Right lung (tissue), 10 donors: ENCODE results near the gene PXK. TPM values are rescaled to one million over a fixed set of nuclear protein-coding genes. Genes with fewer than 3 reads are reported as not detected.
"Not testable (repeated sequence)": the region's sequence is repeated elsewhere in the genome, so short reads cannot be mapped to it uniquely, and the experiment has no call there.

ENCODE experiments used
- DNase-seq, 2 donors: peaks; one replicate each; pipeline ENCODE4 v3.0.0-alpha.2; 2013
- long read RNA-seq, 8 donors: transcript quantifications; one replicate each; lab custom pipeline, GENCODE V29; 2026
- polyA plus RNA-seq, 5 donors: library from polyadenylated mRNA; unstranded; fragments of 120-200 nt; gene quantifications; one replicate each; pipeline versions ENCODE4 v1.2.1 to v1.2.3, GENCODE V29; 2013; ENCODE audit warnings: inconsistent platforms in 1 of 5, low replicate concordance in 1 of 5; ENCODE audit not compliant: insufficient read length in 5 of 5, insufficient read depth in 1 of 5

The PXK gene
- 10 to 100 TPM; 24.2 to 38.7 (median 35.7) TPM for polyA plus RNA-seq
- long read RNA-seq, donor 1, partial matches to known transcripts, result 12 of 12 reads
- long read RNA-seq, donor 1, other reads (novel, unspliced or antisense), result 0 of 12 reads
- long read RNA-seq, donor 2, partial matches to known transcripts, result 0 of 2 reads
- long read RNA-seq, donor 2, other reads (novel, unspliced or antisense), result 0 of 2 reads
- long read RNA-seq, donor 3, partial matches to known transcripts, result 148 of 220 reads
- long read RNA-seq, donor 3, other reads (novel, unspliced or antisense), result 70 of 220 reads
- long read RNA-seq, donor 4, result 0 reads
- long read RNA-seq, donor 5, partial matches to known transcripts, result 137 of 208 reads
- long read RNA-seq, donor 5, other reads (novel, unspliced or antisense), result 69 of 208 reads
- long read RNA-seq, donor 6, partial matches to known transcripts, result 200 of 203 reads
- long read RNA-seq, donor 6, other reads (novel, unspliced or antisense), result 0 of 203 reads
- long read RNA-seq, donor 7, partial matches to known transcripts, result 0 of 3 reads
- long read RNA-seq, donor 7, other reads (novel, unspliced or antisense), result 0 of 3 reads
- long read RNA-seq, donor 8, result 0 reads

DNA sequence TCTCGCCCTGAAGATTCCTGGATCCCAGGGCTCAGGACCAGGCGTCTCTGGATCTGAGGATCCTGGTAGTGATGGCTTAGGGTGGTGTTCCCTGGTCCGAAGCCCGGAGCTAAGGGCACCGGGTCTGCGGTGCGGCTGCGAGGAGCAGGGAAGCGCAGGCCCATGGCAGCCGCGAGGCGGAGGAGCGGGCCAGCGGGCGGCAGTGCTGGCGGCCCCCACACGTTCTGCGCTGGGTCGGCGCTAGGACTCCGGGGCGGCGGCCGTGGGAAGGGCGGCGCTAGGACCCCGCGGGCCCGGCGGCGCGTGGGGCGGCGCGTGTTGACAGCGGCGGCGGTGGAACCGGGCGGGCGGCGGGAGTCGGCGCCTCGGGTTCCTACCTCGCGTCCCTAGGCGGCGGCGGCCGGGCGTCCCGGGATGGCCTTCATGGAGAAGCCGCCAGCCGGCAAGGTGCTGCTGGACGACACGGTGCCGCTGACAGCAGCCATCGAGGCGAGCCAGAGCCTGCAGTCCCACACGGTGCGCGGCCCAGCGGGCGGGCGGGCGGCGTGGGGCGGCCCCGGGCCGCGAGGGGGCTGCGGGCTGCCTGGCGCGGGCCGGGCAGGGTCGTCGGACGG is at the start of gene PXK:
Gene PXK (plus strand): TSS at position 318 of the 614 bp plus-strand sequence. CDS start 97 bp downstream, at position 415.
- peak; percentile 66 to 78 for DNase-seq

DNA sequence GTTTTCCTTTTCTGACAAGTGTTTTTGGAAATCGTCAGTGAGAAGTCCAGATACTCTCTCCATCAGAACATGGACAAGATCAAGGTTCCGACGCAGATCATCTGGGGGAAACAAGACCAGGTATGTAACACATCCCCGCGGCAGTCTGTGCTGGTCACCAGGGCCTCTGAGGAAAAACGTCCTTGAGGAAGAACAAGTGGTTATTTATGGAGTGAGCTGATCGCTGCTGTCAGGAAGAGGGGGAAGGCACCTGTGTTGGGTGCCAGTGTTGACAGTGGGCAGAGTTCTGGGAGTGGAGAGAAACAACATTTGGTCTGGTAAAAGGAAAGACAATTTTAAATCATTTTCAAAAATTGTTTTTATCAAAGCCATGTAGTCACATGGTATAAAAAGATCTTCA is 47.4 kb upstream of the PXK start:
- DNase-seq, result no peak

DNA sequence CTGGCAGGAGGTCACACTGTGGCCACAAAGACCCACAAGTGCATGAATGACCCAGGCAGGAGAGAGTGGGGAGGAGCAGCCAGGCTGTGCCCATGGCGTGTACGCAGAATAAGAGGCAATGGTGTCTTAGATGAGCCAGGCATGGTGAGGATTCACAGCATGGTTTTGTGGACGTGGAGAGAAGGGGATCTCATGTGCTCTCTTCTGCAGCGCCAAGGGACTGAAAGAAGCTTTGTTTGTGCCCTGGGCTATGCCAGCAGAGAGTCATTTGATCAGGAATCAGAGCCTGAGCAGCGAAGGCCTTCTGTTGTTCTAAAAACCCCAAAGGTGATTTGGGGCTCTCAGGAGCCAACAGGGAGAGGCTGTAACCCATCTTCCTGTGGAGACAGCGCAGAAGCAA is 45.3 kb upstream of the PXK start:
- DNase-seq, result no peak

DNA sequence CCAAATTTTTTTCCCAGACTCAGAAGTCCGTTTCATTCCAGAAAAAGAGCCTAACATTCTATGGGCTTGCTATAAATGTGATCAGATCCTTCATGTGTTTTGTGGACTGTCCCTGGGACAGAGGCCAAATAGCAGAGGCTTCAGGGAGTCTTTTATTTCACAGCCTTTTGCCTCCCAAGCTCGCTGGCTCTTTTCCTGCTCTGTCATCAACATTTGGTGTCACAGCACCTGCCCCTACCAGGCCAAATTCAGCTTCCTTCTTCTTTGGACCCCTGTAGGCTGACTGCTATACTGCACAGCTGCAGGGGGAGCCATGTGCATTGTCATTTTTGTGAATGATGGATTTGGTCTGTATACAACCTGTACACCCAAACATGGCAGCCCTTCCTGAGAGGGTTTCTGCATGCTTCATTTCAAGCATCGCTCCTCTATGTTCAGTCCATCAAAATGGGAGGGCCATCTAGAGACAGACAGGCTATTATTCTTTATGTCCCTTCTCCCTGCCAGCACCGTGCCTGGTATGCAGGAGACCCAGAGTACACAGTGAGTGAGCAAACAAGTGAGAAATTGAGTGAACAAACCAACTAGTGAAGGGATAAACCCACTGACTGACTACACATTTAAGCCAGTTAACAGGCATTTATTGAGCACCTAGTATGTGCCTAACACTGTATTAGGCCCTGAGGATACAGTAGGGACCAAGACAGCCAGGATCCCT is 44.5 kb upstream of the PXK start:
- no peak for DNase-seq

DNA sequence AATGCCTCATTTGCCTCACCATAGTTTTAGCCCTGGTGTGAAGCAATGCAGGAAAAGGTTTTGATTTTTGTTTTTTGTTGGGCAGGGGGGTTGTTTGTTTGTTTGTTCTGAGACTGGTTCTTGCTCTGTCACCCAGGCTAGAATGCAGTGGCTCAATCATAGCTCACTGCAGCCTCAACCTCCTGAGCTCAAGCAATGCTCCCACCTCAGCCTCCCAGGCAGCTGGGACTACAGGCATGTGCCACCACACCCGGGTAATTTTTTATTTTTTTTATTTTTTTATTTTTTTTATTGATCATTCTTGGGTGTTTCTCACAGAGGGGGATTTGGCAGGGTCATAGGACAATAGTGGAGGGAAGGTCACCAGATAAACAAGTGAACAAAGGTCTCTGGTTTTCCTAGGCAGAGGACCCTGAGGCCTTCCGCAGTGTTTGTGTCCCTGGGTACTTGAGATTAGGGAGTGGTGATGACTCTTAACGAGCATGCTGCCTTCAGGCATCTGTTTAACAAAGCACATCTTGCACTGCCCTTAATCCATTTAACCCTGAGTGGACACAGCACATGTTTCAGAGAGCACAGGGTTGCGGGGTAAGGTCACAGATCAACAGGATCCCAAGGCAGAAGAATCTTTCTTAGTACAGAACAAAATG is 43.6 kb upstream of the PXK start:
- DNase-seq, result not testable (repeated sequence)

DNA sequence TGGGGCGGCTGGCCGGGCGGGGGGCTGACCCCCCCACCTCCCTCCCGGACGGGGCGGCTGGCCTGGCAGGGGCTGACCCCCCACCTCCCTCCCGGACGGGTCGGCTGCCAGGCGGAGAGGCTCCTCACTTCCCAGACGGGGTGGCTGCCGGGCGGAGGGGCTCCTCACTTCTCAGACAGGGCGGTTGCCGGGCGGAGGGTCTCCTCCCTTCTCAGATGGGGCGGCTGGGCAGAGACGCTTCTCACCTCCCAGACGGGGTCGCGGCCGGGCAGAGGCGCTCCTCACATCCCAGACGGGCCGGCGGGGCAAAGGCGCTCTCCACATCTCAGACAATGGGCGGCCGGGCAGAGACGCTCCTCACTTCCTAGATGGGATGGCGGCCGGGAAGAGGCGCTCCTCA is 42.2 kb upstream of the PXK start:
- not testable (repeated sequence) for DNase-seq

DNA sequence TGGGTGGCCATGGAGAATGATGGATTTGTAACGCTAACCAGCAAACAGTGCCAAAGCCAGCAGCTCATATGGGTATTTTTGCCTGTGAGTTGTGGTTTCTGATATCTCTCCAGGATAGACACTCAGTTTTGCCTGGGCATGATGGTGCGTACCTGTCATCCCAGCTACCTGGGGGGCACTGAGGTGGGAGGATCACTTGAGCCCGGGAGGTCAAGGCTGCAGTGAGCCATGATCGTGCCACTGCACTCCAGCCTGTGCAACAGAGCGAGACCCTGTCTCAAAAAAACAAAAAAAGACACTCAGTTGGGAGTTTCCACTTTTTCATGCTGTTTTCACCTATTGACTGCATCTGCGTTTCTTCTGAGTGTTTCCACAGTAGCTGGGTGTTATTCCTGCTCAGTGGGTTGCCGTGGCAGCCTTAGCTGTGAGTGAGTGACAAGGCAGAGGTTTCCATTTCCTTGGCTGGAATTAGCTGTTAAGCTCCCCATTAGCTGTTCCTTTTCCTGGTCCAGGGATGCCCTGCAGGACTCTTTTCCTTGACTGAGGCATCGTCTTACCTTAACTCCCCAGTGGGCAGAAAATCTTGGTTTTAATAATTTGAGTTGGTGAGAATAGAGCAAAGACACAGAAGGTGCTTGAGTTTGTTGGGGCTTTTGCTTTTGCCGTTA is 40.9 kb upstream of the PXK start:
- no peak for DNase-seq

DNA sequence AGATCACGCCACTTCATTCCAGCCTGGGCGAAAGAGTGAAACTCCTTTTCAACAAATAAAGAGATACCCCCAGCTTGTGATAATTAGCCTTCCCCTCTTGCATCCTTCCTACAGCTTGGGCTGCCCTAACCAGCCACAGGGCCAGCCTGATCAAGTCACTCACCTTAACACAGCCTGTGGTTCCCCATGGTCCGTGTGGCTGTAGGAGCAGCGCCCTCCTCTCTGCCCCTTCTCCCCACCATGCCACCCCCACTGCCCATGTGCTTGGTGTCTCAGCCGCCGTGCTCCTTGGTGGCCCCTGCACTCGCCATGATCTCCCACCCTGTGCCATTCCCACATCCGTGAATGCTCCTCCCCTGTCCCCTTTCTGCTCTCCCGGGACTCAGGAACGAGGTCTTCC is 39.8 kb upstream of the PXK start:
- DNase-seq, result no peak

DNA sequence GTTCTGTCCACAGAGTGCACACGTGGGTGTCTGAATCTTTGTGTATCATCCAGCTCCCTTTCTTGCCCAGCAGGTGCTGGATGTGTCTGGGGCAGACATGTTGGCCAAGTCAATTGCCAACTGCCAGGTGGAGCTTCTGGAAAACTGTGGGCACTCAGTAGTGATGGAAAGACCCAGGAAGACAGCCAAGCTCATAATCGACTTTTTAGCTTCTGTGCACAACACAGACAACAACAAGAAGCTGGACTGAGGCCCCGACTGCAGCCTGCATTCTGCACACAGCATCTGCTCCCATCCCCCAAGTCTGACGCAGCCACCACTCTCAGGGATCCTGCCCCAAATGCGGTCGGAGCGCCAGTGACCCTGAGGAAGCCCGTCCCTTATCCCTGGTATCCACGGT is 39.2 kb upstream of the PXK start:
- DNase-seq, result no peak

DNA sequence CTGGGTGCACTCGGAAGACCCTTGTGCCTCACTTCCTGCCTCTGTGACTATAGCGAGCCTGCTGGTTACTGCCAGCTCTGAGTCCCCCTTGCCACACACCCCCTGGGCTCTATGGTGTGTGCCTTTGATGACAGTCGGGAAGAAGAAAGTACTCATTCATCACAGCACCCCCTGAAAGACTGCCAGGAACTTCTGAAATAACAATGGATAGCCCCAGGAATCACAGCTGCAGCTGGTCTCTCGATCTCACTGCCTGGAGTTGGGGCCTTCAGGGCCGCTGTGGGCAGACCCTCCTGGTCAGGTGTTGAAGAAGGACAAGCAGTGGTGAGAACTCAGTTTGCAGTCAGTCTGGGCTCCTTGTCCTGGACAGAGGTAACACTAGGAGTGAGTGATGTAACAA is 36.4 kb upstream of the PXK start:
- no peak for DNase-seq

DNA sequence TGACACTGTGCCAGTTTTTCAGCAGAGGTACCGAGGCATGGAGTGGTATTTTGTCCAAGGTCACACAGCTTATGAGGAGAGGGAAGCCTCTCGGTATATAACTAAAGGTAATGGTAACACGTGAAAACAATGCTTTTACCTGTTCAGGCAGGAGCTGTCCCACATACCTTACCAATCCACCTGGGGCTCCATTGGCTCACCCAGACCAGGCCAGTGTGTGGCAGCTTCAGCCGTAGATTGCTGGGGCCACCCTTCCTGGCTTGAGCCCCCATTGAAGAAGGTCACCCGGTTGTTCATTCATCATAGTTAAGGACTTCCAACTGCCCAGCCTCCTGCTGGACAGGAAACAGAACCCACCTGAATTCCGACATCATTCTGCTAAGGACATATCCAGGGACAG is 35.8 kb upstream of the PXK start:
- no peak for DNase-seq

DNA sequence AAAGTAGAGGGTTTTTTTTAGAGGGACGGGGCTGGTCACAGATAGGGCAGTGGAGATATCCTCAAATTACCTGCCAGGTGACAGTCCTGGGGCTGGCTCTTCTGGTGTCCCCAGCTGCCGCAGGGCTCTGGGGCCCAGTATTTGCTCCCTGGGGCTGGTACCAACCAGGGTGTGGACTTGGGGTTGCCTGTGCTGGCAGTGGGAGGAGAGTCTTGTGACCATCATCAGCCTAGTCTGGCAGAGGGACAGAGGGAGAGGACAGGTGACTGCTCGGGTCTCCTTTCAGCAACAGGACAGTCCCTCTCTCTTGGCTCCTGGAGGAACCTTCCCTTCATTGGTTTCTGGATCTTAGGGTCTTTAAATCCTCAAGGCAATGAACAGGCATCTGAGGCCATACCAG is 34.5 kb upstream of the PXK start:
- no peak for DNase-seq

DNA sequence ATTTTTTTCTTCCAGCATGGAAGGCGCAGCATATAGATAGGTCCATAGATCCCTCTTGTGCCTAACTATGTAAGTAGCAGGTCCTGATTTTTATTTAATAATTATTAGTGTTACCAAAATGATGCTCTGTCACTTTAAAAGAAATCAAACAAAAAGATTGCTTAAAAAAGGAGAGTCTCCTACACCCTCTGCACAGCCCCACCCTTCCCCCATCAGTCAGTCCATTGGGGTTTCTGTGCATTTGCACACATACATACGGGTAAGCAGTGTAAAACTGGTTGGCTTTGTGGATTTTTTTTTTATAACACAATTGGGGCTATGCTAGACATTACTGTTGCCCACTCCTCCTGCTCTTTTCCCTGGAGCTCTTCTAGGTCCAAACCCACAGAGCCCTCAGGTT is 33.6 kb upstream of the PXK start:
- no peak for DNase-seq

DNA sequence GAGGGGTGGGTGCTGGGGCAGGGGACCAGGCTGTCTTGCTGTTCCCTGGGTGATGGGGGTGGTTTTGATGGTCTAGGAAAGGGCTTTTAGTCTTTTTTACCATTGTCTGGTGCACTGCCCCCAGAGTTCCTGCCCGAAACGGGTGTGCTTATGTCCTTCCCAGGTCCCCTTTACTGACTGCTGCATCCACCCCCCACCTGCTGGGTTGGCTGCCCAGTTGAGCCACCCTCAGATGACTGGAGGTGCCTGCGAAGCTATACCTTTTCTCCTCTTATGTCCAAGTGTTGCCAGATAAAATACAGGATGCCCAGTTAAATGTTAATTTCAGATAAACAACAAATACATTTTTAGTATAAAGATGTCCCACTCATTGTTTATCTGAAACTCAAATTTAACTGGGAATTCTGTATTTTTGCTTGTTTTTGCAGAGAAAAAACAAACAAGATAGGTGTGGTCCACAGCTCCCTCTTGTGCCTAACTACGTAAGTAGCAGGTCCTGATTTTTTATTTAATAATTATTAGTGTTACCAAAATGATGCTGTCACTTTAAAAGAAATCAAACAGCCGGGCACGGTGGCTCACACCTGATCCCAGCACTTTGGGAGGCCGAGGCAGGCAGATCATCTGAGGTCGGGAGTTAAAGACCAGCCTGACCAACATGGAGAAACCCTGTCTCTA is 32.7 kb upstream of the PXK start:
- peak; percentile 15 to 47 for DNase-seq

DNA sequence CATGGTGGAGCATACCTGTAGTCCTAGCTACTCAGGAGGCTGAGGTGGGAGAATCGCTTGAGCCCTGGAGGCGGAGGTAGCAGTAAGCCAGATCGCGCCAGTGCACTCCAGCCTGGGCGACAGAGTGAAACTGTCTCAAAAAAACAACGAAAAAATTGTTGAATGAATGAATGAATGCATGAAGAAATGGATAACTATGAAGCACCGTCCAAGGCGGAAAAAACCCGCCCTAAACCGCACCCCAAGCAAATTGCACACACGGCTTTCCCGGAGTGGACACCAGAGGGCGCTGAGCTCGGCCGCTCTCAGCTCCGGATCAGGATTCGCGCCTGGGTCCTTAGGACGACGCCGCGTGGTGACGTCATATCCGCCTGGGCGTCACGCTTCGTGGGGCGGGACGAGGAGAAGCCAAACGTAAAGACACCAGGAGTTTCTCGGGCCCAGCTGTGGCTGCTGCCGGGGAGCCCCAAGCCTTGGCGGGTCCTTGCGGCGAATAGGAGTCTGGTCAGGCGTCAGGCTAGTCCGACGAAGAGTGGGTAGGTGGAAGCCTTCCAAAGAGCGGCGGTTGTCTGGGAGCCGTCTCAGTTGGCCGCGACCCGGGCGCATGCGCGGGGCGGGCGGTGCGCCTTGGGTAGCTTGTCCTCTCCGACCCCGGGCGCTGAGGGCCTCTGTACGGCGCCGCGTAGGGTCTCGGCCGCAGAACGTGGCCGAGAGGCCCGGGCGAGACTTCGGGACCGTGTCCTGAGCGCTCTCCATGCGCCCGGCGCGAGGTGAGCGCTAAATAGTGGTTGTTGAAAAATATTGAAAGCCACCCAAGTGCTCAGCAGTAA is 26.6 kb upstream of the PXK start, which contains the start of the genes HTD2 and RPP14:
Gene HTD2 (plus strand): TSS at position 639 of the 830 bp plus-strand sequence. CDS start 11,094 bp downstream, outside the sequence.
Gene RPP14 (plus strand): TSS at position 364 of the 830 bp plus-strand sequence. CDS start 4,085 bp downstream, outside the sequence.
- DNase-seq, result peak; percentile 98 to 99

DNA sequence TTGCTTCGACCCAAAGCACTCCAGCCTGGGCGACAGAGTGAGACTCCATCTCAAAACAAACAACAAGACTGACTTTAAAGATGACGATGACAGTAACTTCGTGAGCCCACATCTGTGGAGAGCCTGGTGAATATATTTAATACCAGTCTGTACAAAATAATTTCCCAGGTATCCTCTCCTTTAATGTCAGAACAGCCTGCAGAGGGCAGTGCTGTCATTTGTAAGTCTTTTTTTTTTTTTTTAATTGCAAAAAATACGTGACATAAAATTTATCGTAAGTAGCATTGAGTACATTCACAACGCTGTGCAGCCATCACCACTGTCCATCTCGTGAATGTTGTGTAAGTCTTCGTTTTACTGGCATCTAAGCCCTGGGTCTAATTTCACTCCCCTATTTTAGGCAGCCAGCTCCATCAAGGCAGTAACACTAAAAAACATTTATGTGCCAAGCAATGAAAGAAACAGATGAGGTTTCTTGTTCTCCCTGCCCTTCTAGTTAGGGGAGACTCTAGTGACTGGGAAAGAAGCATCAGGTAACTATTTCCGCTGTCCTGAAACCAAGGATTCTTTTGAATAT is 25.0 kb upstream of the PXK start:
- DNase-seq, result peak; percentile 27 to 37

DNA sequence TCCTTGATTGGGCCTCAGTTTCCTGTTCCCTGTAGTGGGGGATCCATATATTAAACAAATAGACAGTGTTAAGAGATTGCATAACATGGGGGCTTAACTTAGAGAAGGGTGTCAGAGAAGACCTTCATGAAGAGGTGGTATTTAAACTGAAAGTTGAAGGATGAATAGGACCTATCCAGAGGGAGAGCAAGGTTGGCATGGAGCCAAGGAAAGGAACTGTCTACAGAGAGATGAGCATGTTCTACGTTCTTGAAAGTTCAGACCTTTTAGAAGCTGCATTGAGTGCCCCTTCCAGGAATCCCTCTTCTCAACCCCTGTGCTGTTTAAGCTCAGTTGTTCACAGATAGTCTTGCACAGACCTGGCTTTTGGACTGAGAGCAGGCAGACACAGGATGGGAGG is 24.0 kb upstream of the PXK start:
- DNase-seq, result no peak

DNA sequence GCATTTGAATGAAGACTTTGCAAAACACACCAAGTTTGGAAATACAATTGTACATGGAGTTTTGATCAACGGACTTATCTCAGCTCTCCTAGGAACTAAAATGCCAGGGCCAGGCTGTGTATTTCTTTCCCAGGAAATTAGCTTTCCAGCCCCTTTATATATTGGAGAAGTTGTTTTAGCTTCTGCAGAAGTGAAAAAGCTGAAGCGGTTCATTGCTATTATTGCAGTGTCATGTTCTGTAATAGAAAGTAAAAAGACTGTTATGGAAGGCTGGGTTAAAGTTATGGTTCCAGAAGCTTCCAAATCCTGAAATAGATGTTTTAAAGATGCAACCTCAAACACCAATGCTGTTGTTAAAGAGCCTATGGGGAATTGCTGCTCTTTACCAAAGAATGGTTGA is 14.9 kb upstream of the PXK start:
- no peak for DNase-seq

DNA sequence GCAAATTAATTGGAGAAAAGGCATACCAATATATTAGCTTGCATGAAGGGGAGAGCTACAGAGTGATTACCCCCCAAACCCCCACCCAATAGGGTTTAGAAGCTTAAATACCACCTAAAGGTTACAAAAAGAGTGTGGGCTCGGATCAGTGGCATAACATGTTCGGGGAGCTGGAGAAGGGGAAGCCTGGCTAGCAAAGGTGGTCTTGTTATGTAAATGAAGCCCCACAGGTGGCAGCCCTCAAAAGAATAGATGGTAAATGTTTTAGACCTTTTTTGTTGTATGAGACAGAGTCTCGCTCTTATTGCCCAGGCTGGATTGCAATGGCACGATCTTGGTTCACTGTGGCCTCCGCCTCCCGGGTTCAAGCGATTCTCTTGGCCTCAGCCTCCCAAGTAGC is 10.9 kb upstream of the PXK start:
- DNase-seq, result no peak
